ENCODE data around the gene NRBF2.
"Not testable (repeated sequence)": the region's sequence is repeated elsewhere in the genome, so short reads cannot be mapped to it uniquely, and the experiment has no call there.

NRBF2 gene

GRCh38 chr10:63133056-63133820 is at the start of gene NRBF2:
NRBF2 (plus strand) TSS chr10:63133328; CDS start chr10:63133471, 143 bp downstream.
- Histone ChIP-seq H3K36me3 (ENCODE audit: insufficient read depth, low read length) (no peaks in the 10 kb centered on the region), H3K9me3 (ENCODE audit: low read length) (no peaks in the 10 kb centered on the region), H3K27ac (ENCODE audit: low read depth, low read length) (peak within 1 kb of the TSS; percentile 73), H3K4me3 (ENCODE audit: low read depth in 1 of 2, low read length in 2 of 2) (peak within 1 kb of the TSS; percentile 67 to 88), H3K27me3 (ENCODE audit: control insufficient read depth in 1 of 2, insufficient read depth in 2 of 2, low read length in 2 of 2) (no peaks in the 10 kb centered on the region), H3K9ac (ENCODE audit: low read length) (peak within 1 kb of the TSS; percentile 95), H3K4me1 (ENCODE audit: insufficient read depth, low read length) (peaks cover 21% of the 10 kb centered on the region)

GRCh38 chr10:63083406-63083805 is 49.7 kb upstream of the NRBF2 start:
- not testable (repeated sequence) for H3K4me3 ChIP-seq (ENCODE audit: low read depth in 1 of 2, low read length in 2 of 2); H3K9ac ChIP-seq (ENCODE audit: low read length); H3K27ac ChIP-seq (ENCODE audit: low read depth, low read length); H3K9me3 ChIP-seq (ENCODE audit: low read length); H3K27me3 ChIP-seq (ENCODE audit: control insufficient read depth in 1 of 2, insufficient read depth in 2 of 2, low read length in 2 of 2); H3K4me1 ChIP-seq (ENCODE audit: insufficient read depth, low read length); H3K36me3 ChIP-seq (ENCODE audit: insufficient read depth, low read length)

- no peaks in the 10 kb centered on the region for H3K36me3 ChIP-seq (ENCODE audit: insufficient read depth, low read length)
- no peak overlapping the region for H3K27ac ChIP-seq (ENCODE audit: low read depth, low read length)
- no peak overlapping the region for H3K9ac ChIP-seq (ENCODE audit: low read length)
Observed at GRCh38 chr10:63083904-63084689, 49.0 kb upstream of the NRBF2 start.

GRCh38 chr10:63084690-63085382 is 48.3 kb upstream of the NRBF2 start:
- H3K27me3 ChIP-seq (ENCODE audit: control insufficient read depth in 1 of 2, insufficient read depth in 2 of 2, low read length in 2 of 2) = no peaks in the 10 kb centered on the region

More at GRCh38 chr10:63083904-63084689, 49.0 kb upstream of the NRBF2 start:
- Histone ChIP-seq H3K9me3 (ENCODE audit: low read length) (no peaks in the 10 kb centered on the region), H3K27me3 (ENCODE audit: control insufficient read depth in 1 of 2, insufficient read depth in 2 of 2, low read length in 2 of 2) (no peaks in the 10 kb centered on the region), H3K4me1 (ENCODE audit: insufficient read depth, low read length) (no peaks in the 10 kb centered on the region), H3K4me3 (ENCODE audit: low read depth in 1 of 2, low read length in 2 of 2) (no peak overlapping the region)

GRCh38 chr10:63093227-63093626 is 39.9 kb upstream of the NRBF2 start:
- no peaks in the 10 kb centered on the region for H3K36me3 ChIP-seq (ENCODE audit: insufficient read depth, low read length)
- no peaks in the 10 kb centered on the region for H3K4me1 ChIP-seq (ENCODE audit: insufficient read depth, low read length)
- no peaks in the 10 kb centered on the region for H3K27me3 ChIP-seq (ENCODE audit: control insufficient read depth in 1 of 2, insufficient read depth in 2 of 2, low read length in 2 of 2)
- no peaks in the 10 kb centered on the region for H3K9me3 ChIP-seq (ENCODE audit: low read length)
- H3K27ac ChIP-seq (ENCODE audit: low read depth, low read length) = no peak overlapping the region
- no peak overlapping the region for H3K9ac ChIP-seq (ENCODE audit: low read length)
- H3K4me3 ChIP-seq (ENCODE audit: low read depth in 1 of 2, low read length in 2 of 2) = no peak overlapping the region

More at GRCh38 chr10:63084690-63085382, 48.3 kb upstream of the NRBF2 start:
- H3K9me3 ChIP-seq (ENCODE audit: low read length) = no peaks in the 10 kb centered on the region
- H3K4me1 ChIP-seq (ENCODE audit: insufficient read depth, low read length) = no peaks in the 10 kb centered on the region
- H3K4me3 ChIP-seq (ENCODE audit: low read depth in 1 of 2, low read length in 2 of 2) = no peak overlapping the region
- no peak overlapping the region for H3K9ac ChIP-seq (ENCODE audit: low read length)
- no peak overlapping the region for H3K27ac ChIP-seq (ENCODE audit: low read depth, low read length)
- H3K36me3 ChIP-seq (ENCODE audit: insufficient read depth, low read length) = no peaks in the 10 kb centered on the region

DNA sequence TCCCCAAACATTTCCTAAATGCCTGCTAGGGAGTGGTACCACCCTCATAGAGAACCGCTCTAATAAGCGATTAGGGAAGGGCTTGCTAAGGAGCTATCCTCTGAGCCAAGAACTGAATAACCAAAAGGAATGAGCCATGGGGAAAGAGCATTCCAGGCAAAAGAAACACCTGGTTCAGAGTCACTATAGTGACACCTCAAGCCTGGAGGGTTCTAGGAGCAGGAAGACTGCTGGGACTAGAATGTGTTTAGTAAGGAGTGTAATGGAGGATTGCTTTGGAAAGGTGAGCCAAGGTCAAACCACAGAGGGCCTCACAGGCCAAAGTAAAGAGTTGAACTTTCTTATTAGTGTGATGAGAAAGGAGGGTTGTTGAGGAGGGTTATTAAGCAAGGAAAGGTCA is 38.7 kb upstream of the NRBF2 start:
- no peaks in the 10 kb centered on the region for H3K36me3 ChIP-seq (ENCODE audit: insufficient read depth, low read length)

GRCh38 chr10:63094881-63095280 is 38.2 kb upstream of the NRBF2 start:
- H3K36me3 ChIP-seq (ENCODE audit: insufficient read depth, low read length) = no peaks in the 10 kb centered on the region
- H3K9me3 ChIP-seq (ENCODE audit: low read length) = no peaks in the 10 kb centered on the region
- H3K27ac ChIP-seq (ENCODE audit: low read depth, low read length) = no peak overlapping the region
- H3K9ac ChIP-seq (ENCODE audit: low read length) = no peak overlapping the region
- no peaks in the 10 kb centered on the region for H3K4me1 ChIP-seq (ENCODE audit: insufficient read depth, low read length)
- no peak overlapping the region for H3K4me3 ChIP-seq (ENCODE audit: low read depth in 1 of 2, low read length in 2 of 2)
- no peaks in the 10 kb centered on the region for H3K27me3 ChIP-seq (ENCODE audit: control insufficient read depth in 1 of 2, insufficient read depth in 2 of 2, low read length in 2 of 2)

More for the DNA sequence above, 38.7 kb upstream of the NRBF2 start:
- Histone ChIP-seq H3K4me3 (ENCODE audit: low read depth in 1 of 2, low read length in 2 of 2) (no peak overlapping the region), H3K4me1 (ENCODE audit: insufficient read depth, low read length) (no peaks in the 10 kb centered on the region), H3K9me3 (ENCODE audit: low read length) (no peaks in the 10 kb centered on the region), H3K9ac (ENCODE audit: low read length) (no peak overlapping the region), H3K27me3 (ENCODE audit: control insufficient read depth in 1 of 2, insufficient read depth in 2 of 2, low read length in 2 of 2) (no peaks in the 10 kb centered on the region), H3K27ac (ENCODE audit: low read depth, low read length) (no peak overlapping the region)

DNA sequence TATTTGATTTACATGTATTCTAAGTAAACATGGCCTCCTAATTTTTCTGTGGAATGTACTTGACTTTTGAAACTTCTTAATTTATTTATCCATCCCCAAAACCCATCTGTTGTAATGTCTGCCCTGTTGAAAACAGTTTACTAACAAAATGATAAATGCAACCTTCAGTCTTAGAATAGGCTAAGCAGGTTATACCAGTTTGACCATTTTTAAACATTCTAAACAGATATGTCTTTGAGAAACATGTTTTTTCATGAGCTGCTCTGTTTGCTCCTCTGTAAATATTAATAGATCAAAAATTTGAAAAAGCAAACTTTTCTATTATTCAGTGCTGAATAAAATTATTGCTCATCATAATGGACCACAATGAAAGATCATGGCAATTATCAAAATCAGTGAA is 33.4 kb upstream of the NRBF2 start:
- Histone ChIP-seq H3K27me3 (ENCODE audit: control insufficient read depth in 1 of 2, insufficient read depth in 2 of 2, low read length in 2 of 2) (no peaks in the 10 kb centered on the region), H3K27ac (ENCODE audit: low read depth, low read length) (no peak overlapping the region), H3K4me3 (ENCODE audit: low read depth in 1 of 2, low read length in 2 of 2) (no peak overlapping the region), H3K9ac (ENCODE audit: low read length) (no peak overlapping the region), H3K36me3 (ENCODE audit: insufficient read depth, low read length) (no peaks in the 10 kb centered on the region), H3K4me1 (ENCODE audit: insufficient read depth, low read length) (no peaks in the 10 kb centered on the region), H3K9me3 (ENCODE audit: low read length) (no peaks in the 10 kb centered on the region)

- not testable (repeated sequence) for H3K36me3 ChIP-seq (ENCODE audit: insufficient read depth, low read length); H3K4me1 ChIP-seq (ENCODE audit: insufficient read depth, low read length); H3K9ac ChIP-seq (ENCODE audit: low read length); H3K4me3 ChIP-seq (ENCODE audit: low read depth in 1 of 2, low read length in 2 of 2); H3K27ac ChIP-seq (ENCODE audit: low read depth, low read length); H3K9me3 ChIP-seq (ENCODE audit: low read length); H3K27me3 ChIP-seq (ENCODE audit: control insufficient read depth in 1 of 2, insufficient read depth in 2 of 2, low read length in 2 of 2)
Observed at GRCh38 chr10:63101091-63101490, 32.0 kb upstream of the NRBF2 start.

DNA sequence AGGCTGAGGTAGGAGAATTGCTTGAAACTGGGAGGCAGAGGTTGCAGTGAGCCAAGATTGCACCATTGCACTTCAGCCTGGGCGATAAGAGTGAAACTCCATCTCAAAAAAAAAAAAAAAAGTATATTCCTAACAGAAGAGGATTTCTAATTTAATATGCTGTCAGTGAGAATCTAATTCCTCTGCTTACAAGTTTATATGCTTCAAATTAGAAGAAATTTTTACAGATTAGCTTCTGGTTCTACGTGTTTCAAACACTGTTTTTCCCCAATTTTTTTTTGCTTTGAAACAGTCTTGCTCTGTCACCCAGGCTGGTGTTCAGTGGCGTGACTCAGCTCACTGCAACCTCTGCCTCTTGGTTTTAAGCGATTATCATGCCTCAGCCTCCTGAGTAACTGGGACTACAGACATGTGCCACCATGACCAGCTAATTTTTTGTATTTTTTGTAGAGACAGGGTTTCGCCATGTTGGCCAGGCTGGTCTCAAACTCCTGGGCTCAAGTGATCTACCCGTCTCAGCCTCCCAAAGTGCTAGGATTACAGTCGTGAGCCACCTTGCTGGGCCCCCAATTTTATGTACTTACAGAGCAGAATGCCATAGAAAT is 30.7 kb upstream of the NRBF2 start:
- not testable (repeated sequence) for H3K9ac ChIP-seq (ENCODE audit: low read length); H3K36me3 ChIP-seq (ENCODE audit: insufficient read depth, low read length); H3K27me3 ChIP-seq (ENCODE audit: control insufficient read depth in 1 of 2, insufficient read depth in 2 of 2, low read length in 2 of 2); H3K4me3 ChIP-seq (ENCODE audit: low read depth in 1 of 2, low read length in 2 of 2); H3K27ac ChIP-seq (ENCODE audit: low read depth, low read length); H3K4me1 ChIP-seq (ENCODE audit: insufficient read depth, low read length); H3K9me3 ChIP-seq (ENCODE audit: low read length)

- not testable (repeated sequence) for H3K9ac ChIP-seq (ENCODE audit: low read length); H3K4me3 ChIP-seq (ENCODE audit: low read depth in 1 of 2, low read length in 2 of 2); H3K9me3 ChIP-seq (ENCODE audit: low read length); H3K27me3 ChIP-seq (ENCODE audit: control insufficient read depth in 1 of 2, insufficient read depth in 2 of 2, low read length in 2 of 2); H3K36me3 ChIP-seq (ENCODE audit: insufficient read depth, low read length); H3K27ac ChIP-seq (ENCODE audit: low read depth, low read length); H3K4me1 ChIP-seq (ENCODE audit: insufficient read depth, low read length)
Observed at GRCh38 chr10:63103178-63103577, 29.9 kb upstream of the NRBF2 start.

All from muscle layer of colon (tissue), 2 donors.